Thyroid gland (tissue), 4 donors: Measurements from ENCODE around the gene SPATA20.

Source experiments
- CTCF ChIP-seq, 6 experiments: fragments of 200-600 bp in 3 of 6; fragments of 450-650 bp in 3 of 6; sonication (generic) in 3 of 6; IDR thresholded peaks; one replicate each; pipeline ENCODE4 v1.5.1; 2016 to 2019; ENCODE audit warnings: antibody characterized with exemption in 6 of 6, mild to moderate bottlenecking in 2 of 6, inconsistent platforms in 1 of 6, moderate library complexity in 1 of 6
- POLR2A ChIP-seq, 2 donors: fragments of 450-650 bp; IDR thresholded peaks; one replicate each; pipeline ENCODE4 v1.6.1; 2017; ENCODE audit warnings: antibody characterized with exemption in 2 of 2, mild to moderate bottlenecking in 2 of 2, moderate library complexity in 1 of 2

GRCh38 chr17:50586421-50587247 is 39.7 kb downstream of the SPATA20 start:
- no peak for TF ChIP-seq CTCF (IDR thresholded peaks at IDR 0.05)
- no peak for TF ChIP-seq POLR2A (IDR thresholded peaks at IDR 0.05)
